ENCODE measurements around the gene PARD6B. TPM values are rescaled to one million over a fixed set of nuclear protein-coding genes. Genes with fewer than 3 reads are reported as not detected.
A peak's percentile ranks its signal among the peaks of the same experiment; 100 is the strongest.

PARD6B gene
- total RNA-seq (0.07 TPM in 1 of 2 replicates, not detected in the other), polyA plus RNA-seq (0.03 TPM in 1 of 2 replicates, not detected in the other), polyA minus RNA-seq (0.10 TPM in 1 of 2 replicates, not detected in the other), Bru-seq, nascent RNA (percentile 23 among the genes with signal in this experiment), BruChase-seq, experiment 1, labeled RNA remaining after a 6-hour chase (percentile 26 among the genes with signal in this experiment), BruChase-seq, experiment 2, labeled RNA remaining after a 2-hour chase (percentile 25 among the genes with signal in this experiment)
- polyA plus RNA-seq (2011; cell fraction: cytosol; rRNA removed) = not detected in 2 replicates
- polyA plus RNA-seq (2011; cell fraction: nucleus; rRNA removed) = 0.03 TPM in 1 of 2 replicates, not detected in the other
- 0.04 TPM in 1 of 2 replicates, not detected in the other for polyA plus RNA-seq (2012)
- polyA minus RNA-seq (2011; cell fraction: cytosol; rRNA and poly(A)+ RNA removed) = 4.0 TPM
- 0.10 TPM in 1 of 2 replicates, not detected in the other for polyA minus RNA-seq (2011; cell fraction: nucleus; rRNA and poly(A)+ RNA removed)
- long read RNA-seq = 0 reads

- POLR2A ChIA-PET = no interaction called here
- peaks cover 18 to 24% of the 10 kb centered on the region in 2 experiments for H3K27me3 ChIP-seq (ENCODE audit: control insufficient read depth in 2 of 2, insufficient read depth in 2 of 2, low read length in 2 of 2)
- BruUV-seq (replicated peaks) = no TSS peak
- peak within 1 kb of the TSS; percentile 38 to 56 (median 45) for H3K4me3 ChIP-seq (replicated peaks in 1 of 3; ENCODE audit: insufficient read depth in 1 of 3, low read depth in 1 of 3, low read length in 3 of 3)
- no peaks in the 10 kb centered on the region for H4K20me1 ChIP-seq (replicated peaks; ENCODE audit: control insufficient read depth, extremely low read depth, insufficient read depth, low read length)
- peak; percentile 62 for FAIRE-seq
- H3K9me3 ChIP-seq (replicated peaks; ENCODE audit: control insufficient read depth, insufficient read depth, low read length) = no peaks in the 10 kb centered on the region
- peak; percentile 84 for DNase-seq (ENCODE audit: low read depth, low spot score)
- no peak within 1 kb of the TSS for H3K27ac ChIP-seq (ENCODE audit: insufficient read depth, low read depth, low read length)
- peak within 1 kb of the TSS; percentile 21 for H2AFZ ChIP-seq (ENCODE audit: low read depth, low read length)
- no peaks in the 10 kb centered on the region for H3K9me1 ChIP-seq (replicated peaks; ENCODE audit: control insufficient read depth, extremely low read depth, insufficient read depth, low read length)
- intact Hi-C loops (cut with micrococcal nuclease) = no loop called here
- CTCF ChIA-PET = interaction anchor here (1.0 to 4.0 kb wide), 2 partner anchors 13 to 18 kb away, joined by 3 to 34 read pairs; no protein-coding TSS in a partner anchor
- H3K4me1 ChIP-seq (ENCODE audit: control insufficient read depth, extremely low read depth, insufficient read depth, low read length) = no peaks in the 10 kb centered on the region
- dilution Hi-C loops (cut with MboI; ENCODE audit: extremely low pct_ligation_motif_present, low sequenced_read_pairs) = no loop called here
- H3K9ac ChIP-seq (replicated peaks; ENCODE audit: extremely low read depth, insufficient read depth, low read length) = no peak within 1 kb of the TSS
- no peaks in the 10 kb centered on the region for H3K36me3 ChIP-seq (ENCODE audit: control insufficient read depth in 2 of 2, extremely low read depth in 1 of 2, insufficient read depth in 2 of 2, low read length in 2 of 2)
- H3K4me2 ChIP-seq (ENCODE audit: insufficient read depth, low read length) = peak within 1 kb of the TSS; percentile 36
- TF ChIP-seq CTCF (IDR thresholded peaks at IDR 0.05; ENCODE audit: extremely low read depth in 1 of 2, insufficient read depth in 1 of 2, low read depth in 1 of 2, low read length in 2 of 2) = no peak
- no peak for TF ChIP-seq EZH2 (IDR thresholded peaks at IDR 0.05; ENCODE audit: borderline replicate concordance, low read depth, low read length, severe bottlenecking)
- no peak for TF ChIP-seq FOS (IDR thresholded peaks at IDR 0.05; ENCODE audit: borderline replicate concordance, insufficient read depth, low read length)
- no peak for TF ChIP-seq JUN (IDR thresholded peaks at IDR 0.05; ENCODE audit: borderline replicate concordance, insufficient read depth, insufficient read length, low read depth)
- TF ChIP-seq MAX (IDR thresholded peaks at IDR 0.05; ENCODE audit: insufficient read depth, insufficient read length) = no peak
- no peak for TF ChIP-seq MYC (IDR thresholded peaks at IDR 0.05; ENCODE audit: low read depth, low read length)
- TF ChIP-seq POLR2AphosphoS5 (IDR thresholded peaks at IDR 0.05; ENCODE audit: insufficient read depth, low read depth, low read length) = no peak
- no peaks in the 10 kb centered on the region for H3K79me2 ChIP-seq (ENCODE audit: control insufficient read depth, insufficient read depth, low read length)
Observed at GRCh38 chr20:50731055-50731929, at the start of gene PARD6B. Gene PARD6B, plus strand, starts transcription at chr20:50731580. Its CDS starts 207 bp downstream, at chr20:50731787.

All from endothelial cell of umbilical vein (primary cell).